ENCODE results near the gene DAGLB.
"Not testable (repeated sequence)": the region's sequence is repeated elsewhere in the genome, so short reads cannot be mapped to it uniquely, and the experiment has no call there.

DAGLB gene

GRCh38 chr7:6399351-6399750, 48.4 kb downstream of the DAGLB start:
- no peak for TF ChIP-seq CTCF (IDR thresholded peaks at IDR 0.05; ENCODE audit: low read depth, low read length)
- no peak for DNase-seq (ENCODE audit: low read depth in 2 of 2)
- no peak overlapping the region for H3K4me3 ChIP-seq (replicated peaks in 1 of 2; ENCODE audit: low read depth in 2 of 2, low read length in 2 of 2)

GRCh38 chr7:6398943-6399342, 48.8 kb downstream of the DAGLB start:
- DNase-seq (ENCODE audit: low read depth in 2 of 2): peak; percentile 34
- no peak for TF ChIP-seq CTCF (IDR thresholded peaks at IDR 0.05; ENCODE audit: low read depth, low read length)
- H3K4me3 ChIP-seq (replicated peaks in 1 of 2; ENCODE audit: low read depth in 2 of 2, low read length in 2 of 2): no peak overlapping the region

GRCh38 chr7:6397759-6398495, 49.8 kb downstream of the DAGLB start:
- not testable (repeated sequence) for DNase-seq (ENCODE audit: low read depth in 2 of 2); H3K4me3 ChIP-seq (replicated peaks in 1 of 2; ENCODE audit: low read depth in 2 of 2, low read length in 2 of 2)

GRCh38 chr7:6395898-6396595, 51.7 kb downstream of the DAGLB start:
- H3K4me3 ChIP-seq (replicated peaks in 1 of 2; ENCODE audit: low read depth in 2 of 2, low read length in 2 of 2): no peak overlapping the region
- no peak for DNase-seq (ENCODE audit: low read depth in 2 of 2)

GRCh38 chr7:6394114-6394513, 53.6 kb downstream of the DAGLB start:
- no peak overlapping the region for H3K4me3 ChIP-seq (replicated peaks in 1 of 2; ENCODE audit: low read depth in 2 of 2, low read length in 2 of 2)
- no peak for TF ChIP-seq CTCF (IDR thresholded peaks at IDR 0.05; ENCODE audit: low read depth, low read length)

More at GRCh38 chr7:6395898-6396595, 51.7 kb downstream of the DAGLB start:
- TF ChIP-seq CTCF (IDR thresholded peaks at IDR 0.05; ENCODE audit: low read depth, low read length): no peak

GRCh38 chr7:6393667-6394056, 54.1 kb downstream of the DAGLB start:
- DNase-seq (ENCODE audit: low read depth in 2 of 2): no peak
- TF ChIP-seq CTCF (IDR thresholded peaks at IDR 0.05; ENCODE audit: low read depth, low read length): no peak
- no peak overlapping the region for H3K4me3 ChIP-seq (replicated peaks in 1 of 2; ENCODE audit: low read depth in 2 of 2, low read length in 2 of 2)

More at GRCh38 chr7:6394114-6394513, 53.6 kb downstream of the DAGLB start:
- no peak for DNase-seq (ENCODE audit: low read depth in 2 of 2)

Data from cardiac fibroblast (primary cell).